Measurements from ENCODE around the gene GAPDH.

DNA sequence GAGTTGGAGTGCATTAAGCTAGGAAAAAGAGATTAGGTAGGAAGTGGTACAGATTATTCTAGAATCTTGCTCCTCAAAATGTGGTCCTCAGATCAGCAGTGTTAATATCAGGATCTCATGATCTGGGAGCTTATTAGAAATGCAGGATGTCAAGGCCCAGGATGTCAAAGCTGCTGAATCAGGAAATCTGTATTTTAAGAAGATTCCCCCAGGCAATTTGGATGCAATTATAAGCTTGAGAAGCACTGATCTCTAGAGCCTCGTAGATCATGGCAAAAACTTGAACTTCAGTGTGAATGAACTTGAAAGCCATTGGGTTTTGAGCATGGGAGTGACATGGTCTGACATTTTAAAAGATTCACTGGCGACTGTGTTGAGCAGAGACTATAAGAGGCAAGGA, 33.9 kb upstream of the GAPDH start:
- TF ChIP-seq, protein P1, sequence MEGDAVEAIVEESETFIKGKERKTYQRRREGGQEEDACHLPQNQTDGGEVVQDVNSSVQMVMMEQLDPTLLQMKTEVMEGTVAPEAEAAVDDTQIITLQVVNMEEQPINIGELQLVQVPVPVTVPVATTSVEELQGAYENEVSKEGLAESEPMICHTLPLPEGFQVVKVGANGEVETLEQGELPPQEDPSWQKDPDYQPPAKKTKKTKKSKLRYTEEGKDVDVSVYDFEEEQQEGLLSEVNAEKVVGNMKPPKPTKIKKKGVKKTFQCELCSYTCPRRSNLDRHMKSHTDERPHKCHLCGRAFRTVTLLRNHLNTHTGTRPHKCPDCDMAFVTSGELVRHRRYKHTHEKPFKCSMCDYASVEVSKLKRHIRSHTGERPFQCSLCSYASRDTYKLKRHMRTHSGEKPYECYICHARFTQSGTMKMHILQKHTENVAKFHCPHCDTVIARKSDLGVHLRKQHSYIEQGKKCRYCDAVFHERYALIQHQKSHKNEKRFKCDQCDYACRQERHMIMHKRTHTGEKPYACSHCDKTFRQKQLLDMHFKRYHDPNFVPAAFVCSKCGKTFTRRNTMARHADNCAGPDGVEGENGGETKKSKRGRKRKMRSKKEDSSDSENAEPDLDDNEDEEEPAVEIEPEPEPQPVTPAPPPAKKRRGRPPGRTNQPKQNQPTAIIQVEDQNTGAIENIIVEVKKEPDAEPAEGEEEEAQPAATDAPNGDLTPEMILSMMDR (IDR thresholded peaks at IDR 0.05; ENCODE audit: poor library complexity) = no peak
- TF ChIP-seq EZH2phosphoT487 (IDR thresholded peaks at IDR 0.05; ENCODE audit: low read depth, severe bottlenecking, unreplicated experiment) = no peak
